NOMO-1 (cell line): Measurements from ENCODE around the gene SERTAD3.
"Not testable (repeated sequence)": the region's sequence is repeated elsewhere in the genome, so short reads cannot be mapped to it uniquely, and the experiment has no call there.

Experiments used
- DNase-seq, 2 experiments: peaks; one replicate each; lab custom pipeline; 2025; ENCODE audit not compliant: unreplicated experiment in 2 of 2; lab: John Stamatoyannopoulos, UW

Gene SERTAD3, protein sequence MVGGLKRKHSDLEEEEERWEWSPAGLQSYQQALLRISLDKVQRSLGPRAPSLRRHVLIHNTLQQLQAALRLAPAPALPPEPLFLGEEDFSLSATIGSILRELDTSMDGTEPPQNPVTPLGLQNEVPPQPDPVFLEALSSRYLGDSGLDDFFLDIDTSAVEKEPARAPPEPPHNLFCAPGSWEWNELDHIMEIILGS

DNA sequence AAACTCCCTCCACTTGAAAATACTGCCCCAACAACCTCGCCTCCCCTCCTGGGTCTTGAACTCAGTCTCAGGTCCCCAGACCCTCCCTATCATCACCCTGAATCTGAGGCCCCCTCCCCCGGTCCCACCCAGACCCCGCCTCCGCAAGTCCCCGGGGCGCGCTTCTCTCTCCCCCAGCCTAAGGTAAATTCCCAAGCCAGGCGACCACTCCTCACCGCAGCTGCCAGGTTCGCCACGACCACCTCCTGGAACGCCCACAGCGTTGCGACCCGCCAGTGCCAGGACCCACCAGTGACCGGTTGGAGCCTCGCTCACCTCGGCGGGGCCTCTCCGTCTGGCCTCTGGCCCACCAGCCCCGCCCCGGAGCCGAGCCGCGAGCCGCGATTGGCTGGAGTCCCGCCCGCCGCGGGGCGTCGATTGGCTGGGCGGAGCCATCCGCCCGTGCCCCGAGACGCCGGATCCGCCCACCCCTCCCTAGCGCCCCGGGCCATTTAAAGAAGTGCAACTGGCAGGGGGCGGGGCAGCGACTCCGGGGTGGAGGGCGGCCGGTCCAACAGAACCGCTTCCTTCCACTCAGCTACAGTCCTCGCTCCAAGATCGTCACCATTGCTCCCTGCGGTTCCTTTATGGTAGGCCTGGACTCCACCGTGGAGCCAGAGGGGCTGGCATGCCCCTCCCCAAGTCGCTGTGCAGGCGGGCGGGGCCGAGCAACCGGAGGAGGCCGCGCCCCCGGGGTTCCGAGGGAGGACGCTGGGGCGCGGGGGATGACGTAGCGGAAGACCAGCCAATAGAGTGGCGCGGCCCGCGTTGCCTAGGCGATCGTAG lies at the start of gene SERTAD3:
Gene SERTAD3 (minus strand): TSS at position 336 of the 825 bp plus-strand sequence. CDS start 2,255 bp downstream, outside the sequence.
- DNase-seq: peak; percentile 94 to 98

DNA sequence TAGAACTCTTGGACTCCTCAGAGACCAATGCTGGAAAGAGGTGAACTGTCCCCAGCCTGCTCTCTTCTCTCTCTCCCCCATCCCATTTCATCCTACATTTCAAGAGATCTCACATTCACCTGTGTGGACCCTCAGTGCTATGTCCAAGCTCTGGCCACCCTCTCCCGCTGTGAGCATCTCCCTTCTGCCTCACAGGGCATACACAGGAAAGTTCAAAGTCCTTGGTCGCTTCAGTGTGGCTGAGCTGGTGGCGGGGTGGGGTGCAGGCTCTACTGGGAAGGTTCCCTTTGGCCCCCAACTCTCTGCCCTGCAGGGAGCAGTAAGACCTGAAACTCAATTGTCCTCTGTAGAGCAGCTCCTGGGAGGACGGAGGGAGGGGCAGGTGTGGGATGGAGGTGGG lies 49.6 kb upstream of the SERTAD3 start:
- no peak for DNase-seq

DNA sequence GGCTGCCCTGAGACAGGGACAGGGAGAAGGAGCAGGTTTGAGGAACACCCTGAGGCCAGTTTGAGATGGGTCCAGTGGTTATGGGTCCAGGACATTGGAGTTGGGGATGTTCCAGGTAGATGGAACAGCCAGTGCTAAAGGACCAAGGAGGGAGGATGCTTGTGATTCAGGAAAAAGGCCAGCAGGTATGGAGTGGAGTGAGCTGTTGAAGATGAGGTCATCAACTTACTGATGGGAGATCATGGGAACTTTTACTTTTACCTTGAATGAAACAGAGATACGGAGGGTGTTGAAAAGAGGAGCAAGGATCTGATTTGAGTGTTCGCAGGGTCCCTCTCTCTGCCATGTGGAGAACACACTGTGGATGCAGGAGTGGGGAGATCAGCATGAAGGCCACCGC lies 48.1 kb upstream of the SERTAD3 start:
- DNase-seq: no peak

DNA sequence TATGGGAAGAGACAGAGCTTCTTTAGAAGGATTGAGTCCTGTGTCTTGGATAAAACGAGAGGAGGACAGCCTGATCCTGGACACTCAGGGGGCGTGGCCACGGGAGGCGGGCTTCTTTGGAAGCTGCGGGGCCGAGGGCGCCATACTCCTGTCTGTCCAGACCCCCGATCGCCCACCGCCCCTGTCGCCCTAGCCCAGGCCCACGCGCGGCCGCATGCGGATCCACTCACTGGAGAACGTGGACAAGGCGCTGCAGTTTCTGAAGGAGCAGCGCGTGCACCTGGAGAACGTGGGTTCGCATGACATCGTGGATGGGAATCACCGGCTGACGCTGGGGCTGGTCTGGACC lies 45.7 kb upstream of the SERTAD3 start:
- DNase-seq: no peak

DNA sequence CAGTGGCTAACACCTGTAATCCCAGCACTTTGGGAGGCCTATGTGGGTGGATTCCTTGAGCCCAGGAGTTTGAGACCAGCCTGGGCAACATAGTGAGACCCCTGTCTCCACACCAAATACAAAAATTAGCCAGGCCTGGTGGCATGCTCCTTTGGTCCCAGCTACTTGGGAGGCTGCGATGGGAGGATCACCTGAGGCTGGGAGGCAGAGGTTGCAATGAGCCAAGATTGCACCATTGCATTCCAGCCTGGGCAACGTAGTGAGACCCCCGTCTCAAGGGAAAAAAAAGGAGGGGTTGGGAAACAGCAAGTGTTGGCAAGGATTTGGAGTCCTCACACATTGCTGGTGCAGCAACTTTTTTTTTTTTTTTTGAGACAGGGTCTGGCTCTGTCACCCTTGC lies 41.9 kb upstream of the SERTAD3 start:
- no peak for DNase-seq

DNA sequence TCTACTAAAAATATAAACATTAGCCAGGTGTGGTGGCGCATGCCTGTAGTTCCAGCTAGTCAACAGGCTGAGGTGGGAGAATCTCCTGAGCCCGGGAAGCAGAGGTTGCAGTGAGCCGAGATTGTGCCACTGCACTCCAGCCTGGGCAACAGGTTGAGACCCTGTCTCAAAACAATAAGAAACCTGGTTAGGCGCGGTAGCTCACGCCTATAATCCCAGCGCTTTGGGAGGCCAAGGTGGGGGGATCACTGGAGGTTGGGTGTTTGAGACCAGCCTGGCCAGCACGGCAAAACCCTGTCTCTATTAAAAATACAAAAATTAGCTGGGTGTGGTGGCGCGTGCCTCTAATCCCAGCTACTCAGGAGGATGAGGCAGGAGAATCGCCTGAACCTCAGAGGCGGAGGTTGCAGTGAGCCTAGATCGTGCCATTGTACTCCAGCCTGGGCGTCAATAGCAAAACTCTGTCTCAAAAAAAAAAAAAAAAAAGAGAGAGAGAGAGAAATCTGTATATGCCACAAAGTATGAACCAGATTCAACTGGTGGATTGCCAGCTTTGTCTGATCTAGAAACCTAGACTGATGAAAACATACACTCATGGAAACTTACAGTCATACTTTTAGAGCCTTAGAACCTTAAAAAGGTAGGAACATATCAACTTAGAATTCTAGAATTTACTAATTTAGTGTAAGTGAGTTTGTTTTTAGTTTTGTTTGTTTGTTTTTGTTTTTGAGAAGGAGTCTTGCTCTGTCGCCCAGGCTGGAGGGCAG lies 31.9 kb upstream of the SERTAD3 start:
- not testable (repeated sequence) for DNase-seq

DNA sequence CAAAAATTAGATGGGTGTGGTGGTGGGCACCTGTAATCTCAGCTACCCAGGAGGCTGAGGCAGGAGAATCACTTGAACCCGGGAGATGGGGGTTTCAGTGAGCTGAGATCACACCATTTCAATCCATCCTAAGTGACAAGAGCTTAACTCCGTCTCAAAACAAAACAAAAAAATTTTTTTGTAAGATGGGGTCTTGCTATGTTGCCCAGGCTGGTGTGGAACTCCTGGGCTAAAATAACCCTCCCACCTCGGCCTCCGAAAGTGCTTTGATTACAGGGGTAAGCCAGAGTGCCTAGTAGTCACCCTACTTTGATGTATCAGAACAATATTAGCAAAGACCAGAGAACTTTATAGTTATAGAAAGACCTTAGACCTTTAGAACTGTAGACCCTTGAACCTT lies 30.6 kb upstream of the SERTAD3 start:
- no peak for DNase-seq

DNA sequence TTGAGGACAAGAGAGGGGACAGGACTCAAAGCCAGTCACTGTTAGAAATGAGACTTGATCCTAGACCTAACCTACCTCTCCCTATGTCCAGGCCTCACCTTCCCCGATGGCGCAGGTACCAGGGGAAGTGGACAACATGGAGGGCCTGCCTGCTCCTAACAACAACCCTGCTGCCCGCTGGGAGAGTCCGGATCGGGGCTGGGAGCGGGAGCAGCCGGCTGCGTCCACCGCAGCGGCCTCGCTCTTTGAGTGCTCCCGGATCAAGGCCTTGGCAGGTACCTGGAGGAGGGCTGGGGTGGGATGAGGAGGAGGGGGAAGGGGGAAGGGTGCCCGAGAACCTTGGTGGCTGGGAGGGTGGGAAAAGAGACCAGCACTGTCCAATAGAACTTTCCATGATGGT lies 28.4 kb upstream of the SERTAD3 start:
- DNase-seq: no peak

DNA sequence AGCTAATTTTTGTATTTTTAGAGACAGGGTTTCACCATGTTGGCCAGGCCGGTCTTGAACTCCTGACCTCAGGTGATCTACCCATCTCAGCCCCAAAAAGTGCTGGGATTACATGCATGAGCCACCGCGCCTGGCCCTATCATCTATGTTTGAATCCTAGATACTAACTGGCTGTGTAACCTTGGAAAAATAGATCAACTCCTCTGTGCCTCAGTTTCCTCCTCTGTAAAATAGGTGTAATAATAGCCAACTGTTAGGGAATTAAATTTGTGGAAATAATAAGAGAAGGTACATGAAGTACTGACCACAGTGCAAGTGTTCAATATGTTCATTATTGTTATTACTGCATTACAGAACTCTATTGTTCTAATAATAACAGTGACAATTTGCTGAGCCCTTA lies 27.0 kb upstream of the SERTAD3 start:
- no peak for DNase-seq

DNA sequence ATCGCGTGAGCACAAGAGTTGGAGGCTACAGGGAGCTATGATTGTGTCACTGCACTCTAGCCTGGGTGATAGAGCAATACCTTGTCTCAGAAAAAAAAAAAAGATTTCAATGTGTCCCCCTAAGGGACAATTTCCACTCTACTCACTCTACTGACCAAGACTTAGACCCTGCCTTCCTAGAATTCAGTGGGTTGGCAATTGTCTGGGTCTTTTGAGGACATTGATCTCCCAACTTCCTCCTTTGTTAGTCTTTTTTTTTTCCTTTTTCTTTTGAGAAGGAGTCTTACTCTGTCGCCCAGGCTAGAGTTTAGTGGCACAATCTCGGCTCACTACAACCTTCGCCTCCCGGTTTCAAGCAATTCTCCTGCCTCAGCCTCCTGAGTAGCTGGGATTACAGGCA lies 24.9 kb upstream of the SERTAD3 start:
- DNase-seq: peak in 1 of 2 experiments; percentile 19

DNA sequence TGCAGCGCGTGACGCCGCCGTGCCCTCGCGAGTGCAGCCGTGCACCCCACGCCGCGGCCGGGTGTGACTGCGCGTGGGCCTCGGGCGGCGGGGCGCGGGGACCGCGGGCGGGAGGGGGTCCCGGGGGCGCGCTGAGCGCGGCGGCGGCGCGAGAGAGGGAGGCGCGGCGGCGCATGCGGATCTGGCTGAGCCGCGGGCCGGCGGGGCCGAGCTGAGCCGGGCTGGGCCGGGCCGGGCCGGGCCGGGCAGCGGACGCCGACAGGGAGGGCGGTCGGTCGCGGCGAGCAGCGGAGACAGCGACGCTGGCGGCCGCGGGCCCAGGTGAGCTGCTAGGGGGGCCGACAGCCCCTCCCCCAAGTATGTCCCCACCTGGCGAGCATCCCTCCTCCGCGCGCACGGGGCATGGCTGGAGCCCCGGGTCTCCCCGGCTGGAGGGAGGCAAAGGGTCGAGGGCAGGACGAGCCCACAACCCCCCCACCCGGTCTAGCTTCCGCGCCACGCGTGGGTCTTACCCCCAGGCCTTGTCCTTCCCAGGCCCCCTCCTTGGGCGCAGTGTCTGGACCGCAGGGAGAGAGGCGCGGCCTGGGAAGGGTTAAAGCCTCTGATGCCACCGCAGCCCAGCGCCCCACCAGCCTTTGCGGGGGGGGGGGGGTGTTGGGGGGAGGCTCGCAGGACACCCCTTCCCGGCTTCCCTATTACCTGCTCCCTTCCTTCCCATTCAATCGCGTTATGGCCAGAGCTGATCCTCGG lies 23.0 kb upstream of the SERTAD3 start, which contains the start of gene SPTBN4:
Gene SPTBN4 (plus strand): TSS at position 17 of the 750 bp plus-strand sequence. CDS start 5,621 bp downstream, outside the sequence.
- no peak for DNase-seq

DNA sequence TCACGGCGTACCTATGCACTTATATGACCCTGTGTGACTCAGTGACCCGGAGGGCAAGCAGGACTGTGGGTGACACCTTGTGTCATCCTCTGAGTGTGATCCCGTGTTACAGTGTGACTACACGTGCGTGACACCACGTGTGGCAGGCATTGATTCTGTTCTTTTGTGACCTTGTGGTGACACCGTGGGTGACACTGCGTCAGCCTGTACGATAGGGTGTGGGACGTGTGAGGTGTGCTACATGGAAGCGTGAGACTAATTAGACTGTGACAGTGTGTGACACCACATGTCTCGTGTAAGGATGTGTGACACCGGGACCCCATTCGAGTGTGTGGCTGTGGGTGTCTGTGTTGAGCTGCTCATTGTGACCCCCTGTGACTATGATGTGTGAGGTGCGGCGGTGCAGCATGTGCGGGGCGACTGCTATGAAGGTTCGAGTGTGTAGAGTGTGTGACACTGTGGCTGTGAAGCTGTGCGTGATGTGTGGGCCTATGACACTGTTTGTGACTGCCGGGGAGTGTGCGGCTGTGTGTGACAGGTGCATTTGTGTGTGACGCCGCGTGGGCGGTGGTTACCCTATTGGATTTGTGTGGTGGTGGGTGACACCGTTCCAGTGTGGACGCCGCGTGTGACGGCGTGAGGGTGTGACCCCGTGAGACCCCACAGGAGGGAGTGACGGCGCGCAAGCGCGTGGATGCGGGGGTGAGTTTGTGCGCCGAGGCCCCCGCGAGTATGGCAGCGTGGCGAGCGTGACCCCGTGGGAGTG lies 22.3 kb upstream of the SERTAD3 start:
- DNase-seq: no peak

DNA sequence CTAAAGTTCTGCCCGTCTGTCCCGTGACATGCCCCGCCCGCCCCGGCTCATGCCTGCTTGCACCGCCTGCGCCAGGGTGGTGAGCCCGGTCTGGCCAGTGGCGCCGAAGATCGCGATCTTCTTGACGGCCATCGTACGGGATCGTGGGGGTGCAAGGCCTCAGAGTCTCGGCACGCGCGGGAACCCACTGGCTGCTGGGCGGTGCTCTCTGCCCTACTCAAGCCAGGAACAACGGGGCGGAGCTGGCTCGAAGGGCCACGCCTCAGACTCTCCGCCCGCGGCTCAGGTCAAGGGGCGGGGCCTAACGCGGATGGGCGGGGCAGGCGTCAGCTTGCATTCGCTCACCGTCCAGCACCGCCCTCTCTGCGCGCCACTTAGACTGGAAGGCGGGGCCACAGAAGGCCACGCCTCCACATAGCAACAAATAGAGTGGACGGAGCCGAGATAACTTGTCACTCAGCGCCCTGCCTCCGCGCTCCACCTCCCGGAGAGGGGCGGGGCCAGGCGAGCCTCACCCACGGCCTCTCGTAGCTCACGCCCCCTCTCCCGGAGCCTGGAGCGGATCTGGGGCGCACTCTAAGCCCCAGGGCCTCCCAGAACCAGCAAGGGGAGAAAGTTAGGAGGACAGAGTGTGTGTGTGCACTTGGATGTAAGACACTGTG lies 21.6 kb upstream of the SERTAD3 start, which contains the start of gene BLVRB:
Gene BLVRB (minus strand): TSS at position 189 of the 662 bp plus-strand sequence. CDS start 57 bp downstream, at position 132.
- DNase-seq: peak; percentile 97 to 99

DNA sequence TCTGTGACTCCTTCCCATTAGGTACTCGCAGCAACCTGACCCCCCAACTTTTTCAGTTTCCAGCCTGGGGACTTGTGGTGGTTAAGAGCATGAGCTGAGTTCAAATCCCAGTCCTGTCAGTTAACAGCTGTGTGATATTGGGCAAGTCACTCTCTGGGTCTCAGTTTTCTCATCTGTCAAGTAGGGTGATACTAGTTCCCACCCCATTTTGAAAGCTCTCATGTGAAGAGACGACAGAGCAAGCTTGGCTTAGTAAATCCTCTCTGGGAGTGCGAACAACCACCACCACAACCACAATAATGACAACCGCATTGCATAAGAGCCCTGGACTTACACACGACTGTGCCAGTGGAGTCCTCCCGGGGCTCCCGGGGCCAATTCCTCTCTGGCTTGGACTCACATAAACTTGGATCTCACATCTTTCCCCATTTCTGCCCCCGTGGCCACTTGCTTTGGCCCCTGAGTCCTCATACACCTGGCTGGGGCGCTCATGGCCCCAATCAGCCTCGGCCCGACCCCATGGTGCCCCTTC lies 21.0 kb upstream of the SERTAD3 start:
- DNase-seq: peak; percentile 86 to 90

DNA sequence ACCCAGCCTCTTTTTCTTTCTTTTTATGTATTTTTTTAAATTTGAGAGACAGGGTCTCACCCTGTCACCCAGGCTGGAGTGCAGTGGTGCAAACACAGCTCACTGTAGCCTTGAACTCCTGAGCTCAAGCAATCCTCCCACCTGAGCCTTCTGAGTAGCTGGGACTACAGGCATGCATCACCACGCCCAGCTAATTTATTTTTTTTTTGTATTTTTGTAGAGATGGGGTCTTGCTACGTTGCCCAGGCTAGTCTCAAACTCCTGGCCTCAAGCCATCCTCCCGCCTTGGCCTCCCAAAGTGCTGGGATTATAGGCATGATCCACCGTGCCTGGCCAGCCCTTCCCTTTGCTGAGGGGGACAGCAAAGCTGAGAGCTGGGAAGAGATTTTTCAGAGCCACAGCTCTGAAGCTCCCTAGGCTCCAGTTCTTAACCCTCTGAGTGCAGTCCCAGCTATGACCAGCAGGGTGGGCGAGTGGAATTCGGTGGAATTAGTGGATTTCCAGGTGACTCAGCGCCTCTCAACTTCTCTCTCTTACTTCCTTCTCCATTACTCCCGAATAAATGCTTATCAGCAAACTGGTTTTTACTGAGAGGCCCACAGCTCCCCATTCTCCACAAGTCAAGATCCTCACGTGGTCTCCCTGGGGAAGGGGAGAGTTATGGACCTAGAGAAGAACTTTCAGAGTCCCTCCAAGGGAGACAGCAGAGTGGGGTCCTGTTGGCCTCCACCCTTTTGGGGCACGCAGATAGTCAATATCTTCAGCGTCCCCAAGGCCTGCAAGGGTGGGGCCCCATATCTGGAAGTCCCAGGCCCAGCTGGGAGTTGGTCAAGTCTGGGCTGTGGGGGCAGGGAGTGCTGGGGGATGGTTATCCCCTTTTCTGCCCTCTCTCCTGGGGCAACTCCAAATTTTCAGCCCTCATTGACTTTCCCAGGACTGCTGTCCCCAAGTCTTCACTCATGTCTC lies 20.2 kb upstream of the SERTAD3 start:
- peak; percentile 19 to 39 for DNase-seq

DNA sequence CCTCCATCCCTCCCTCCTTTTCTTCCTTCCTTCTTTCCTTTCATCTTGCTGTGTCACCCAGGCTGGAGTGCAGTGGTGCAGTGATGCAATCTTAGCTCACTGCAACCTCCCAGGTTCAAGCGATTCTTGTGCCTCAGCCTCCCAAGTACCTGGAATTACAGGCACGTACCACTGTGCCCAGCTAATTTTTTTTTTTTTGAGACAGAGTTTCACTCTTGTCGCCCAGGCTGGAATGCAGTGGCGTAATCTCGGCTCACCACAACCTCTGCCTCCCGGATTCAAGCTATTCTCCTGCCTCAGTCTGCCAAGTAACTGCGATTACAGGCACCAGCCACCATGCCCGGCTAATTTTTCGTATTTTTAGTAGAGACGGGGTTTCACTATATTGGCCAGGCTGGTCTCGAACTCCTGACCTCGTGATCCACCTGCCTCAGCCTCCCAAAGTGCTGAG lies 19.5 kb upstream of the SERTAD3 start:
- not testable (repeated sequence) for DNase-seq

DNA sequence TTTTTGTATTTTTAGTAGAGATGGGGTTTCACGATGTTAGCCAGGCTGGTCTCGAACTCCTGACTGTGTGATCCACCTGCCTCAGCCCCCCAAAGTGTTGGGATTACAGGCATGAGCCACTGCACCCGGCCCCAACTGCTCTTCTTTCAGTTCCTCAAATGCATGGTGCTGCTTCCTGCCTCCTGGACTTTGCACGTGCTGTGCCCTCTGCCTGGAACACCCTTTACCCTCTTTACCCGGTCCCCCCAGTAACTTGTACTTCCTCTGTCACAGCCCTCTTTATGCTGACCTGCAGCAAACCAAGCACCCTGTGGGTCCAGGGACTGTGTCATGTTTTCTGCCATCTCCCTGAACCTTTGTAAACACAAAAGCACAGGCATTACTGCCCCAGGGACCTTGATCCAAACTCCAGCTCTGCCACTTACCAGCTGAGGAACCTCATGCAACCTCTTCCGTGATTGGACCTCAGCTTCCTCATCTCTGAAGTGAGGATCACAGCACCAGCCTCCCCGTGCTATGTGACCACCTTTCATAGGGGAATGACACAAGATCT lies 17.6 kb upstream of the SERTAD3 start:
- DNase-seq: peak; percentile 46 to 69

DNA sequence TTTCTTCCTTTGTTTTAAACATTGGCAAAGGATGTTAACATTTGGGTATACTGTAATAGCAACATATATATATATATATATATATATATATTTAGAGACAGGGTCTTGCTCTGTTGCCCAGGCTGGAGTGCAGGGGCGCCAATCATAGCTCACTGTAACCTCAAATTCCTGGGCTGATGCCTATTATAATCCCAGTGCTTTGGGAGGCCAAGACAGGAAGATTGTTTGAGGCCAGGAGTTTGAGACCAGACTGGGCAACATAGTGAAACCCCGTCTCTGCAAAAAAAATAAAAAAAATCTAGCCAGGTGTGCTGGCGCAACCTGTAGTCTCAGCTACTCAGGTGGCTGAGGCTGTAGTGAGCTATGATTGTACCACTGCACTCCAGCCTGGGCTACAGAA lies 16.1 kb upstream of the SERTAD3 start:
- no peak for DNase-seq
